ENCODE measurements around the gene EOLA2.
"Not testable (repeated sequence)": the region's sequence is repeated elsewhere in the genome, so short reads cannot be mapped to it uniquely, and the experiment has no call there.

The EOLA2 gene

DNA sequence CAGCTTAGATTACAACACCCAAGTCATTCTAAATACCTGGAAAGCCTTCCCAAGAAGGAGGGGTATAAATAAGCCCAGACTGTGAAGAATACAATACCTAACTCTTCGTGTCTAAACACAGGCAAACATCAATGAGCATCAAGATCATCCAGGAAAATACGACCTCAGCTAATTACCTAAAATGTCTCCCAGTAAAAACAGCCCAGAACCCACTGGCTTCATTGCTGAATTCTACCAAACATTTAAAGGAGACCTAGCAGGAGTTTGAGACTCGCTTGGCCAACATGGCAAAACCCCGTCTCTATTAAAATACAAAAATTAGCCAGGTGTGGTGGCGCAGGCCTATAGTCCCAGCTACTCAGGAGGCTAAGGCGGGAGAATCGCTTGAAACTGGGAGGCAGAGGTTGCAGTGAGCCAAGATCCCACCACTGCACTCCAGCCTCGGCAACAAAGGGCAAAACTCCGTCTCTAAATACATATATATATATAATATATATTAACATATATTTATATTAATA is 28.1 kb downstream of the EOLA2 start:
- peak; percentile 11 to 27 for DNase-seq

GRCh38 chrX:149909324-149910177 is 28.7 kb downstream of the EOLA2 start:
- DNase-seq: no peak
- no peak for TF ChIP-seq POLR2A (IDR thresholded peaks at IDR 0.05; ENCODE audit: low read length)
- TF ChIP-seq GATA1 (IDR thresholded peaks at IDR 0.05; ENCODE audit: low read depth, low read length): no peak

More for the DNA sequence above, 28.1 kb downstream of the EOLA2 start:
- TF ChIP-seq GATA1 (IDR thresholded peaks at IDR 0.05; ENCODE audit: low read depth, low read length): no peak

DNA sequence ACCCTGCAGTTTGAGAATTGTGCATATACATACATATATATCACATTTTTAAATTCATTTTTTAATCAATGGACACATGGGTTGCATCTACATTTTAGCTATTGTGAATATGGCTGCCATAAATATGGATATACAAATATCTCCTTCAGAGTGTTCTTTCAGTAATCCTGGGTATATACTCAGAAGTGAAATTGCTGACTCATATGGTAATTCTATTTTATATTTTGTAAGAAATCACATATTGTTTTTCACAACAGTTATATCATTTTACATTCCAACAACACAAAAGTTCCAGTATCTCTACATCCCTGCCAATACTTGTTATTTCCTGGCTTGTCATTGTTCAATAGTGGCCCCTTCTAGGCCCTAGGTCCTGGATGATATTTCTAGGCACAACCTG is 29.6 kb downstream of the EOLA2 start:
- TF ChIP-seq POLR2A (IDR thresholded peaks at IDR 0.05; ENCODE audit: low read length) (no peak), GATA1 (IDR thresholded peaks at IDR 0.05; ENCODE audit: low read depth, low read length) (no peak)
- no peak for DNase-seq

DNA sequence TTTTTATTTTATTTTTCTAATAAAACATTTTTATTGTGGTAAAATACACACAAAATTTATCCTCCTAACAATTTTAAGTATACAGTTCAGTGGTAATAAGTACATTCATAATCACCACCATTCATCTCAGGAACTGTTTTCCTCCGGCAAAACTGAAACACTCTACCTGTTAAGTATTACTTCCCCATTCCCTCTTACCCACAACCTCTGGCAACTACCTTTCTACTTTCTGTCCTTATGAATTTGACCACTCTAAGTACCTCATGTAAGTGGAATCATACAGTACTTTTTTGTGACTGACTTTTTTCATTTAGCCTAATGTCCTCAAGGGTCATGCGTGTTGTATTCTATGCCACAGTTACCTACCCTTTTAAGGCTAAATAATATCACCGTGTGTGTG is 30.0 kb downstream of the EOLA2 start:
- no peak for TF ChIP-seq GATA1 (IDR thresholded peaks at IDR 0.05; ENCODE audit: low read depth, low read length)
- no peak for TF ChIP-seq POLR2A (IDR thresholded peaks at IDR 0.05; ENCODE audit: low read length)
- DNase-seq: no peak

- DNase-seq: peak; percentile 41 to 63
- no peak for TF ChIP-seq POLR2A (IDR thresholded peaks at IDR 0.05; ENCODE audit: low read length)
- TF ChIP-seq GATA1 (IDR thresholded peaks at IDR 0.05; ENCODE audit: low read depth, low read length): no peak
Observed at GRCh38 chrX:149903889-149904748, 34.2 kb downstream of the EOLA2 start.

DNA sequence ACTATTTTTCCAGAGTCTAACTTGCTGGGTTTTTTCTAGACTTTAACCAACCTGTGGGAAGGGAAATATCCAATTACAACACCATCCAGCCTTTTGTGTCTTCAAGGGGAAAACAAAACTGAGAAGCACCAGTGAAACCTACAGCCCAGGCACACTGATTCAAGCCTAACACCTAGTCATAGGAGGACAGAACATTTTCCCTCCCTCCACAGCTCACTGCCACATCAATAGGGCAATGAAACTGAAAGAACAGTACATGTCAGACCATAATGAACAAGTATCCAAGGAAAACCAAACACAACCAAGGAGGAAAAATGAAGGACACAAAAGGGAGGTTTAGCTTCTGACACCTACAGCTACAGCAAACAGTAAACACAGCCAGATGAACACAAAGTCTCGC is 39.7 kb downstream of the EOLA2 start:
- TF ChIP-seq POLR2A (IDR thresholded peaks at IDR 0.05; ENCODE audit: low read length) (no peak), GATA1 (IDR thresholded peaks at IDR 0.05; ENCODE audit: low read depth, low read length) (no peak)
- no peak for DNase-seq

DNA sequence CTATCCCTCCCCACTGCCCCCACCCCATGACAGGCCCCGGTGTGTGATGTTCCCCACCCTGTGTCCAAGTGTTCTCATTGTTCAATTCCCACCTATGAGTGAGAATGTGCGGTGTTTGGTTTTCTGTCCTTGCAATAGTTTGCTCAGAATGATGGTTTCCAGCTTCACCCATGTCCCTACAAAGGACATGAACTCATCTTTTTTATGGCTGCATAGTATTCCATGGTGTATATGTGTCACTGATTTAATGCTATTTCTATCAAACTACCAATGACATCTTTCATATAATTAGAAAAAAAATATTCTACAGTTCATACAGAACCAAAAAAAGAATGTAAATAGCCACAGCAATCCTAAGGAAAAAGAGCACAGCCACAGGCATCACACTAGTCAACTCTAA is 47.5 kb downstream of the EOLA2 start:
- not testable (repeated sequence) for DNase-seq

Measured in erythroblast (primary cell).